ENCODE data around the gene ELP2. TPM values are rescaled to one million over a fixed set of nuclear protein-coding genes. Genes with fewer than 3 reads are reported as not detected.

ELP2 gene
- total and polyA plus RNA-seq, 2 of the 8 experiments (the other 6 are each of a cell fraction or from before 2014, with no cell fraction given), result 55.8 to 165 TPM

- TF ChIP-seq E2F6 (IDR thresholded peaks at IDR 0.05) (peak; percentile 96), ASH2L (IDR thresholded peaks at IDR 0.05; ENCODE audit: low read length) (no peak), FOSL1 (IDR thresholded peaks at IDR 0.05; ENCODE audit: insufficient read depth, low read depth, low read length) (no peak)
These were observed 56.9 kb downstream of the ELP2 start (continued) for GRCh38 chr18:36186461-36187192.
